Liver (tissue), 9 donors: ENCODE measurements around the gene OASL. TPM values are rescaled to one million over a fixed set of nuclear protein-coding genes. Genes with fewer than 3 reads are reported as not detected.
"Not testable (repeated sequence)": the region's sequence is repeated elsewhere in the genome, so short reads cannot be mapped to it uniquely, and the experiment has no call there.

Source experiments
- DNase-seq: peaks from one replicate; pipeline ENCODE4 v3.0.0-alpha.2; 2017; ENCODE audit warnings: low spot score
- H3K27ac ChIP-seq, 2 donors: one replicate each; pipeline ENCODE4 v1.7.0; 2013; ENCODE audit warnings: inconsistent platforms in 2 of 2, low read length in 2 of 2, control low read depth in 1 of 2, low read depth in 1 of 2, mild to moderate bottlenecking in 1 of 2
- H3K27me3 ChIP-seq, 4 donors: one replicate each; pipeline versions ENCODE4 v1.6.1 to v1.7.0; 2013; ENCODE audit warnings: low read length in 3 of 4, inconsistent platforms in 1 of 4, mild to moderate bottlenecking in 1 of 4, moderate library complexity in 1 of 4; ENCODE audit not compliant: control insufficient read depth in 4 of 4, insufficient read depth in 4 of 4
- H3K36me3 ChIP-seq, 4 donors: one replicate each; pipeline versions ENCODE4 v1.6.1 to v1.7.0; 2013; ENCODE audit warnings: low read length in 3 of 4, mild to moderate bottlenecking in 3 of 4, low read depth in 1 of 4, moderate library complexity in 1 of 4; ENCODE audit not compliant: control insufficient read depth in 4 of 4, insufficient read depth in 3 of 4
- H3K4me1 ChIP-seq, 4 donors: one replicate each; pipeline versions ENCODE4 v1.6.1 to v1.7.0; 2013; ENCODE audit warnings: low read length in 3 of 4, mild to moderate bottlenecking in 3 of 4, moderate library complexity in 1 of 4; ENCODE audit not compliant: control insufficient read depth in 4 of 4, insufficient read depth in 4 of 4
- H3K4me3 ChIP-seq, 3 donors: one replicate each; pipeline versions ENCODE4 v1.6.1 to v1.7.0; 2013; ENCODE audit warnings: low read length in 3 of 3, control low read depth in 1 of 3, low read depth in 1 of 3, mild to moderate bottlenecking in 1 of 3
- H3K9ac ChIP-seq, 2 donors: one replicate each; pipeline ENCODE4 v1.7.0; 2013; ENCODE audit warnings: low read length in 2 of 2, mild to moderate bottlenecking in 2 of 2, moderate library complexity in 2 of 2, control low read depth in 1 of 2, low read depth in 1 of 2
- H3K9me3 ChIP-seq, 4 donors: one replicate each; pipeline versions ENCODE4 v1.6.1 to v1.7.0; 2013; ENCODE audit warnings: low read length in 3 of 4; ENCODE audit not compliant: control insufficient read depth in 4 of 4
- CTCF ChIP-seq: fragments of 150-350 bp; IDR thresholded peaks from 2 replicates; pipeline ENCODE4 v1.5.1; 2017; ENCODE audit warnings: improper control_type of control experiment, low read depth, low read length; ENCODE audit not compliant: missing input control
- EGR1 ChIP-seq, 2 donors: IDR thresholded peaks; 2 replicates each; pipeline ENCODE4 v1.6.1; 2016 to 2018; ENCODE audit warnings: antibody characterized with exemption in 2 of 2, low read depth in 2 of 2
- FOXA1 ChIP-seq: IDR thresholded peaks from 2 replicates; pipeline ENCODE4 v1.6.1; 2016; ENCODE audit warnings: antibody characterized with exemption
- FOXA2 ChIP-seq: IDR thresholded peaks from 2 replicates; pipeline ENCODE4 v1.6.1; 2016; ENCODE audit warnings: antibody characterized with exemption
- GABPA ChIP-seq, 2 donors: IDR thresholded peaks in 1 of 2; conservative IDR thresholded peaks in 1 of 2; 2 replicates each; pipeline ENCODE4 v1.6.1; 2016; ENCODE audit warnings: antibody characterized with exemption in 2 of 2, mild to moderate bottlenecking in 1 of 2, moderate library complexity in 1 of 2
- HNF4A ChIP-seq, 2 donors: conservative IDR thresholded peaks; 2 replicates each; pipeline ENCODE4 v1.6.1; 2016; ENCODE audit warnings: antibody characterized with exemption in 2 of 2, mild to moderate bottlenecking in 2 of 2
- HNF4G ChIP-seq: IDR thresholded peaks from 2 replicates; pipeline ENCODE4 v1.6.1; 2016; ENCODE audit warnings: antibody characterized with exemption
- JUND ChIP-seq, 2 donors: IDR thresholded peaks; 2 replicates each; pipeline ENCODE4 v1.6.1; 2016; ENCODE audit warnings: antibody characterized with exemption in 2 of 2
- NR2F2 ChIP-seq: IDR thresholded peaks from 2 replicates; pipeline ENCODE4 v1.6.1; 2016; ENCODE audit warnings: antibody characterized with exemption
- REST ChIP-seq: IDR thresholded peaks from 2 replicates; pipeline ENCODE4 v1.6.1; 2016; ENCODE audit warnings: antibody characterized with exemption, mild to moderate bottlenecking
- RXRA ChIP-seq, 2 donors: IDR thresholded peaks; 2 replicates each; pipeline ENCODE4 v1.6.1; 2017 to 2018; ENCODE audit warnings: antibody characterized with exemption in 2 of 2, mild to moderate bottlenecking in 1 of 2
- SP1 ChIP-seq: IDR thresholded peaks from 2 replicates; pipeline ENCODE4 v1.6.1; 2018; ENCODE audit warnings: antibody characterized with exemption, mild to moderate bottlenecking
- TAF1 ChIP-seq: conservative IDR thresholded peaks from 2 replicates; pipeline ENCODE4 v1.6.1; 2016; ENCODE audit warnings: antibody characterized with exemption, mild to moderate bottlenecking
- YY1 ChIP-seq: IDR thresholded peaks from 2 replicates; pipeline ENCODE4 v1.6.1; 2016; ENCODE audit warnings: antibody characterized with exemption, mild to moderate bottlenecking
- ZBTB33 ChIP-seq: IDR thresholded peaks from 2 replicates; pipeline ENCODE4 v1.6.1; 2016; ENCODE audit warnings: antibody characterized with exemption
- WGBS: extraction: QIAGEN DNeasy Blood & Tissue Kit; methylation state at CpG from one replicate; pipeline ENCODE4 v1.1.7; 2013; 5-methylcytosine and 5-hydroxymethylcytosine counted together
- polyA plus RNA-seq, 2 donors: library from polyadenylated mRNA; stranded (reverse) in 1 of 2; unstranded in 1 of 2; fragments of 200-250 nt in 1 of 2; fragments of >200 nt in 1 of 2; fragmentation: Nextera tagmentation in 1 of 2; extraction: Ambion mirVana in 1 of 2; gene quantifications; one replicate each; pipeline versions ENCODE4 v1.2.1 to v1.2.3, GENCODE V29; 2013 to 2015
- total RNA-seq, 2 donors: library from RNA; depleted of rRNA; stranded (reverse); fragments of >200 nt; gene quantifications; one replicate each; pipeline ENCODE4 v1.2.3, GENCODE V29; 2014
- donor health status: healthy.
- donor health status: healthy.
- donor health status: healthy.
- donor health status: healthy.
- donor health status: healthy.

Gene OASL
- total and polyA plus RNA-seq, 4 donors, result 0.89 to 4.5 (median 3.1) TPM

GRCh38 chr12:121050725-121051124 lies 11.7 kb upstream of the OASL start (continued):
- no peak for TF ChIP-seq ZBTB33
- TF ChIP-seq FOXA2, result no peak

- Histone ChIP-seq H3K27me3 (no peaks in the 10 kb centered on the region), H3K4me3 (no peak overlapping the region), H3K9me3 (no peaks in the 10 kb centered on the region), H3K4me1 (no peaks in the 10 kb centered on the region), H3K9ac (no peak overlapping the region), H3K36me3 (no peaks in the 10 kb centered on the region), H3K27ac (no peak overlapping the region)
- DNase-seq, result no peak
- no peak for TF ChIP-seq HNF4G
- no peak for TF ChIP-seq YY1
- TF ChIP-seq JUND (IDR thresholded peaks at IDR 0.05), result no peak
- no peak for TF ChIP-seq RXRA (IDR thresholded peaks at IDR 0.05)
- TF ChIP-seq FOXA2, result no peak
- TF ChIP-seq GABPA (IDR thresholded peaks at IDR 0.05 in 1 of 2, conservative IDR thresholded peaks at IDR 0.05 in 1 of 2), result no peak
- TF ChIP-seq REST, result no peak
- no peak for TF ChIP-seq TAF1
- no peak for TF ChIP-seq CTCF
- no peak for TF ChIP-seq HNF4A (conservative IDR thresholded peaks at IDR 0.05)
- no peak for TF ChIP-seq EGR1 (IDR thresholded peaks at IDR 0.05; ENCODE audit: low read depth in 2 of 2)
- TF ChIP-seq FOXA1, result no peak
- TF ChIP-seq NR2F2, result no peak
- TF ChIP-seq SP1, result no peak
- whole genome bisulfite sequencing, result 77% methylated on average over 7 of the region's 7 CpGs
Observed at GRCh38 chr12:121048442-121048841, 9.4 kb upstream of the OASL start.

- H3K9ac ChIP-seq, H3K4me1 ChIP-seq, H3K9me3 ChIP-seq, H3K27ac ChIP-seq, H3K36me3 ChIP-seq, H3K4me3 ChIP-seq, DNase-seq, H3K27me3 ChIP-seq: not testable (repeated sequence)
- WGBS, result 85% methylated on average over 12 of the region's 12 CpGs
Observed at GRCh38 chr12:121047400-121047799, 8.4 kb upstream of the OASL start.
